ENCODE data around the gene CAPN2.

CAPN2 gene

DNA sequence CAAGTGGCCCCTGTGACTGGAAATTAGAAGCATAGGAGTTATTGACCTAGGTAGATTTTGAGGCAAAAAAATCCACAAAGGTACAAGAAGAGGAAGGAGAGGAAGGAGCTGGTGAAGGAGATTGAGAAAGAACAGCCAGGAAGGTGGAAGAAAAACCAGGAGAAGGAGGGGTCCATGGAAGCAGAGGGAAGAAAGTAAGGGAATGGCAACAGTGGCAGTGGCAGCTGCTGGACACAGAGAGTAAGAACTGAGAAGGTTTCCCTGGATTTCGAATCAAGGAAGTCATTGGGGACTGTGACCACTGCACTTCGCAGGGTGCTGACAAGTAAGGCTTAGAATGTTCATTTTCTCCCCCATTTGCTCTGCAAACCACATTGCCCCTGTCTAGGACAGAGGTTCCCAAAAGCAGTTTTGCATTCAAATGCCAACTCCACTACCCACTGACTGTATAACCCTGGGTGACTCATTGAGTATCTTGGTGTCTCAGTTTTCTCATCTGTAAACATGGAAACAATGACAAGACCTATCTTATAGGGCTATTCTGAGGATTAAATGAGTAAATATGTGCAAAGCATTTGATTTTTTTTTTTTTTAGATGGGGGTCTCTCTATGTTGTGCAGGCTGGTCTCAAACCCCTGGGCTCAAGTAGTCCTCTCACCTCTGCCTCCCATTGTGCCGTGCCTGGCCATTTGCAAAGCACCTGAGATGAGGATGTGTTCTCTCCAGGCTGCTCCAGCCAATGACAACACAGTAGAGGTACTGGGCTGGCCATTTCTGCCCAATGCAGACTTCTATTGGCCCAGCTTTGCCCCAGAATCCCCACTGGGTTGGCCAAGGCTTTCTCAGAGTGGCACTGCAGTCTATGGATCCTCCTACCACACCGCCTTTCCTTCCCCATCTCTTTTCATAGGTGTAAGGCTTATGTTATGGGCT, 9.3 kb upstream of the CAPN2 start:
- peak; percentile 67 for DNase-seq

DNA sequence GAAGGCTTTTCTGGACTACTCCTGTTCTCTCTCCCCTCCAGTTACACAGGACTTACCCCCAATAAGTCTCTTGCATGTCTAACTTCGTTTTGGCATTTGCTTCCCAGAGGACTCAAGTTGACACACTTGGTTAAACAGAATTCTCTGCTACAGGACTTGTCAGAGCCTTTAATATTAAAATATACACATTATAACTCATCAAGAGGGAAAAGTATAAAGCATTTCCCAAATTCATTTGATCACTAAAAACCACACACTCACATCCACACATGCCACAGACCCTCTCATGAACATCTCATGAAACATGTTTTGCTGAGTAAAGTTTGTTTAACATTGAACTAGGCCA, 8.7 kb upstream of the CAPN2 start:
- no peak for DNase-seq

DNA sequence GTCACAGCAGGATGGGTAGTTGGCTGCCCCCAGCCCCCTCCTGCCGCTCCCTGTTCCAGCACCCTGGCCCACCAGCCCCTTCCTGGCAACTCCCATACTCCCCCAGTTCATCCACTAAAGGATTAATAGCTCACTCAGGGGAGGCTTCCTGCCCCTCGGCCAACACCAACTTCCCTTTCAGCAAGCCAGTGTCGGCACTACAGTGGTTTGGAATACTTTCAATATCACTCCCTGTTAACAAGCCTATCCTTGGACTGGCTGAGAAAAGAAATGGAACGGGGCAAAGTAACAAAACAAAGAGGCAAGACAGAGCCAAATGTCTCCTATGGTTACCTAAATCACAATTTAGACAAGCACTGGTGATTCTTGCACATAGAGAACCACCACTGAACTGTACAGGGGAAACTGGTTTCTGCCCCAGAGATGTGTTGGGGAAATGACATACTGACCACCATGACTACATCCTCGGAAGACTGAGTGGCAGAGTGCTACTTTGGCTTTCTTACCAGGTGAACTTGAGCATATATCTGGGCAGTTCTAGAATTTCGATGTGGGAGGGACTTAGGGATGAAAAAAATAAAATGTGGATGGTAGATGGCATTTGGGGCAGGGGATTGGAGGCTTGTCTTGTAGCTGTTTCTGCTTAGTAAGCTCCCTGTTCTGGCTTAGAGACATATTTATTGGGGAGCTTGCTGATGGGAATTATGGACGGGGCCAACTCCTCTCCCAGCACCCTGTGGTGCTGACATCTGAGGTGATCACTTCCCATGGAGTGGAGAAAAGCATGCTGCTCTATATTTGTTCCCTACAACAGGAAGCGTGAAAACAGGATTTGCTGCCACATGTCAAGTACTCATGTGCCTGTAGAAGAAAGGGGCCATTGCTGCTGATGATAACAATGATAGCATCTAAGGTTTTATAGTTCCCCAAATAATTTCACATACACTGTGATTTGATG, 7.1 kb upstream of the CAPN2 start:
- DNase-seq, result peak; percentile 62

DNA sequence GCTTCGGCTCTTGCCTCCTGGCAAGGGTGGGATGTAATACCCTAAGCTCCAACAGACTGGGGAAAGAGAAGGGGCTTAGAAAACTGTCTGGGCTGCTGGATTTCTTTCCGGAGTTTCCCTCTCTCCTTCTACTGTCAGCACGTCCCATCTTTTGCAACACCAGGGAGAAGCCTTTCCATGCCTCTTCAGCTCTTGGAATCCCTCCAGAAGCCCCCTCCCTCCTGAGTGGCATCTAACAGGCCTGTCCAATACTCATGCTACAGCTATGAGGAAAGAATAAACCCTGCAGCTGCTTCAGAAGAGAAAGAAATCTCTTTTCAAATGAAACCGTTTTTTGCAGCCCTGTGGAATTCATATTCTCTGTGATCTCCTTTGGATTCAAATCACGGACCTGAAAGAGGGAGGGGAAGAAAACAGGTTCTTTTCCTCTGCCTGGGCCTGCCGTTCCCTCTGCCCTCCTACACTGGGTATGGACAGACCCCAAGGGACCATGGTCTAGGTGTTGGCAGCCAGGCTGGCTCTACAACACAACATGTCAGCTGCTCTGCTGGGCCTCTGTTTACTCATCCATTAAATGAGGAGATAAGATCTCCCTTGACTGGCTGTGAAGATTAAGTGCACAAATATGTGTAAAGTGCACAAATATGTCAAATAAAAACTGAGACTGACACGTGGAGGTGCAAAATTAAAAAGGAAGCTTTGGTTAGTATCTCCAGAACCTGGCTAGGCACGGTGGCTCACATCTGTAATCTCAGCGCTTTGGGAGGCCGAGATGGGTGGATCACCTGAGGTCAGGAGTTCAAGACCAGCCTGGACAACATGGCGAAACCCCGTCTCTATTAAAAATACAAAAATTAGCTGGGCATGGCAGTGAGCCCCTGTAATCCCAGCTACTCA, 6.0 kb upstream of the CAPN2 start:
- peak; percentile 66 for DNase-seq

DNA sequence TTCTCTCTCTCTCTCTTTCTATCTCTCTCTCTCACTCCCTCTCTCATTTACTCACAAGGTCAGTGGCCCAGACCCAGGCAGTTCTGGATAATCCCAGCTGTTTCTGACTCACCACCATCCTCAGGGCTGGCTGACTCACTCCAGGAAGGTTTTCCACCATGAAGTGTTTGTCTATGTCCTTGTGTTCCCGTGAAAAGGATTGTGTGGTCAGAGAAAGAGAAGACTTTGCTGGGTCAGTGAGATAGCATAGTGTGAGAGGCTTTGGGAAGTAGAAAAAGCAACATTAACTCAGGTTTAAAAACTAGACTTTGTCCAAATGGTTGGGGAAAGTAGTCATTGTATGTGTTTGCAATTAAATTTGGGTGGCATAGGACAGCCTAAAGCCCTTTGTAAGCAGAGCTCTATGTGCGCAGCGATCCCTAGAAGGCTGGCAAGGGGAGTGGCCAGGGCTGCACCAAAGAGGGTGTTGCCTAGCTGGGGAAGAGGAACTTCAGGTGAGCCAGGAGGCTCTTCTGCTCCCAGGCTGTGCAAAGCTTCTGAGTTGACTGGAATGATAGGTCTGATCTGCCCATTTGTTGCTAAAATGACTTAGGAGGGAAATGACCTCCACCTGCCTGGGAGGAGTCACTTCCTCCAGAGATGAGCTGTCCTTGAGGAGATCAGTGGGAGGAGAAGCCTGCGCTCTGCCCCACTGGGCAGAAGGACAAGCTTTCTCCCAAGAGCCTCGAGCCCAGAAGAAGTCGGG, 4.9 kb upstream of the CAPN2 start:
- peak; percentile 99 for DNase-seq

DNA sequence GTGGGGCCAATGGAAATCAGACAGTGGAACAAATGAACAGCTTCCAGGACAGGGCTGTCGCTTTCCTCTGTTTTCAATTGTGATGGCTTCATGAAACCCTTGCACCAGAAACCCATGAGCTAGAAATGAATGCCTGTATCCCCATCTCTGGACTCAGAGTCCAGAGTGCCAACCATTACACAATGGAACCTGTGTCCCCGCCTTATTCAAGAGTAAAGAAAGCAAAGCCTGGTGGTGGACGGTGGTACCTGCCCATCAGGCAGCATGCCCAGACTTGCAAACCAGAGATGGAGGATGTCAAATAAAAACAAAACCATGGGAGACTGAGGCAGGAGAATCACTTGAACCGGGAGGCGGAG, 4.4 kb upstream of the CAPN2 start:
- DNase-seq, result no peak

DNA sequence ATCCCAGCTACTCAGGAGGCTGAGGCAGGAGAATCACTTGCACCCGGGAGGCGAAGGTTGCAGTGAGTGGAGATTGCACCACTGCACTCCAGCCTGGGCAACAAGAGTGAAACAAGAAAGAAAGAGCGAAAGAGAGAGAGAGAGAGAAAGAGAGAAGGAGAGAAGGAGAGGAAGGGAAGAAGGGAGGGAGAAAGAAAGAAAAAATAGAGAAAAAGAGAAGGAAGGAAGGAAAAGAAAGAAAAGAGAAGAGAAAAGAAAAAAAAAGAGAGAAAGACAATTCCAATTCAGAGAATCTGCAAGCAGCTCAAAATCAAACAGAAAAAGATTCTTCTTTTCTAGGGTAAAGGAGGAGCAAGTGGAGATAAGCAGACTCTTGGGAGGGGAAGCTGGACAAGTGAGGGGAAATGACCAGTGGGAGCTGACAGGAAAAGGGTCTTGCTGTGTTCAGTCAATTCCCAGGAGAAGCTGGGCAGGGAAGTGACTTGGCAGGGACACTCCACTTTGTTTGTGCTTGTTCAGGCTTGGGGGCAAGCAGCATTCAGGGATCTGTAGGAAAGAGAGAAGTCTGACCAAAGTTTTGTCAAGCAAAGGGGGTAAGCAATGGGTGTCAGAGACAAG, 3.6 kb upstream of the CAPN2 start:
- DNase-seq, result no peak

DNA sequence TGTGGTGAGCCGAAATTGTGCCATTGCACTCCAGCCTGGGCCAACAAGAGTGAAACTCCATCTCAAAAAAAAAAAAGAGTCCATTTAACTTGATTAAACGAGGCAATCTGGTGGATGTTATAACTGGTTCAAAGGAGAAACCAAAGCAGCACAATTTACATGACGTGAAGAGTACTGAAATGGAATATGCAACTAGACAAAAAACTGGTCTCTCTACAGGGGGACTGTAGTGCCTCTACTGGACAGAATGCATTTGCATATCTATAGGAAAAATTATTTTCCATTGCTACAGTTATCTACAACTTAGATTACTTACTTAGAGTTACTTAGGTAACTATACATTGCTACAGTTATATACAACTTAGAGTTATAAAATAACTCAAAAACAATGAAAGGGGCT, 2.7 kb upstream of the CAPN2 start:
- DNase-seq, result no peak

DNA sequence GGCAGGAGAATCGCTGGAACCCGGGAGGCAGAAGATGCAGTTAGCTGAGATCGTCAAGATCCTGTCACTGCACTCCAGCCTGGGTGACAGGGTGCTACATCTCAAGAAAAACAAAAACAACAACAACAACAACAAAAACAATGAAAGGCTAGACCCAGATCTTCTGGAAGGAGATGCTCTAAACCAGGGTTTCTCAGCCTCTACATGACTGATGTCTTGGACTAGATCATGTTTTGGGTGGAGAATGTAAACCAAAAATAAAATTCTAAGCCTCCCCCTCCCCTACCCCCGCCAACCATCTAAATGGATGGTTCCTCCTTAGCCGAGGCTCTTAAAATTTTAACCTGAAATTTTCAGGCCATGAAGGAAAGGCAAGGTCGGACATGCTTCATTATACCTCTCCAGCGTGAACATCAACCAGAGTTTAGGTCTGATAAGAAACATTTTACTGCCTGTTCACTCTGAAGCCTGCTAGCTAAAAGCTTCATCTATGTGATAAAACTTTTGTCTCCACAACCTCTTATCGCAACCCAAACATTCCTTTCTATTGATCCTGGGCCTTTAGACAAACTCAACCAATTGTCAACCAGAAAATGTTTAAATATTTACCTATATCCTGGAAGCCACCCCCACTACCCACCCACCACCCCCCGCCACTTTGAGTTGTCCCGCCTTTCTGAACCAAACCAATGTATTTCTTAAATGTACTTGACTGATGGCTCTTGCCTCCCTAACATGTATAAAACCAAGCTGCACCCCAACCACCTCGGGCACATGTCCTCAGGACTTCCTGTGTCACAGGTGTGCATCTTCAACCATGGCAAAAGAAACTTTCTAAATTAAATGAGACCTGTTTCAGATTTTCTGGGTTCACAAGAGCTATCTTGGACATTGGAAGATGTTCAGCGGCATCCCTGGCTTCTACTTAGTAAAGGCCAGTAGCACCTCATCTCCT, 1.9 kb upstream of the CAPN2 start:
- no peak for DNase-seq

DNA sequence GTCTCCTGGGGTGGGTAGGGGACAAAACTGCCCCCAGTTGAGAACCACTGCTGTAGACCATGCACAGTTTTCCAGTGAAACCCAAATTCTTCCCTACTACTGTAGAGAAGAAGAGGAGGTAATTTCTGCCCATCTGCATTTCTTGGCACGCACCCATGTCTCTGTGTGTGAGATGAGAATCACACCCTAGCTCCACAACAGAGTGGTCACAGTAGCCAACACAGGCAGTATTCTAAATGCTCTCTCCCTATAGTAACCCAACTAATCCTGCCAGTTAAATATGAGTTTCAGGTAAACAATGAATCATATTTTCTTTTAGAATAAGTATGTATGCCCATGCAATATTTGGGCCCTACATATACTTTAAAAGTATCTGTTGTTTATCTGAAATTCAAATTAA, 1.2 kb upstream of the CAPN2 start:
- DNase-seq, result peak; percentile 22

DNA sequence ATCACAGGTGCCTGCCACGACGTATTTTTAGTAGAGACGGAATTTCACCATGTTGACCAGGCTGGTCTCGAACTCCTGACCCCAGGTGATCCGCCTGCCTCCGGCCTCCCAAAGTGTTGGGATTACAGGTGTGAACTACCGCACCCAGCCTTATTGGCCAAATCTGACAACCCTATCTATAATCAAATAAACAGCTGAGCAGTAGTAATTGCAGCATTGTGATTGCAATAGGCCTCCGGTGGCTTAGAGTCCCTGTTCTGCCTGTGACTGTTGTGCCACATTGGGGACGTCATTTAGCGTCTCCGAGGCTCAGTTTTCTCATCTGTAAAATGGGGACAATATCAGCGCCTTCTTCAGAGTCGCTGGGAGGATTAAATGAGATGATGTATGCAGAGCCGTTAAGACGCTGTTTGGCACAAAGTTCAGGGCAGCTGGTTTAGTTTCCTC, 569 bp upstream of the CAPN2 start:
- no peak for DNase-seq

DNA sequence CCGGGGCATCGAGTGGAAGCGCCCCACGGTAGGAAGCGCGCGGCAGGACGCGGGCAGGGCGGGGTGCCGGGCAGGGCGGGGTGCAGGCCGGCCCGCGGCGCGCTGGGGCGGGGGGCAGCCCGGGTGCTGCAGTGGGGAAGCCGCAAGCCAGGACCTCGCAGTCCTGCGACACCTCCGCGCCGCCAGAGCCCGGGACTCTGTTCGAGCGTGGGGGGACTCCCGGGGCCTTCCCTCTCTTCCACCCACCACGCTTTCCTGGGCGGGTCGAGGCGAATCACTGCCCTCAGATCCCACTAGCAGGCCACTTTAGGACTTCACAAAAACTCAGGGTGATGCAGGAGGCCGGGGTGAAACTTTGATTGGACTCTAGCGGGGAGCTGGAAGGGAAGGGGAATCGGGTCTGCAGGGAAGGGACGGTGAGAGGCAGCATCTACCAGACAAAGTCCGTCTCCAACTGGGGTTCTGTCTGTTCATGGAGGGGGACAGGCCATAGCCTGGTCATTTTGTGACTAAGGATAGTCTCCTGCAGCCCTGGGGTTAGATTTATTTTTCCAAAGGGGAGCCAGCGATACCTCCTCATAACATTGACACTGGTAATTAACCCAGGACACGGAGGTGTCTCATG, 623 bp downstream of the CAPN2 start:
- DNase-seq, result no peak

DNA sequence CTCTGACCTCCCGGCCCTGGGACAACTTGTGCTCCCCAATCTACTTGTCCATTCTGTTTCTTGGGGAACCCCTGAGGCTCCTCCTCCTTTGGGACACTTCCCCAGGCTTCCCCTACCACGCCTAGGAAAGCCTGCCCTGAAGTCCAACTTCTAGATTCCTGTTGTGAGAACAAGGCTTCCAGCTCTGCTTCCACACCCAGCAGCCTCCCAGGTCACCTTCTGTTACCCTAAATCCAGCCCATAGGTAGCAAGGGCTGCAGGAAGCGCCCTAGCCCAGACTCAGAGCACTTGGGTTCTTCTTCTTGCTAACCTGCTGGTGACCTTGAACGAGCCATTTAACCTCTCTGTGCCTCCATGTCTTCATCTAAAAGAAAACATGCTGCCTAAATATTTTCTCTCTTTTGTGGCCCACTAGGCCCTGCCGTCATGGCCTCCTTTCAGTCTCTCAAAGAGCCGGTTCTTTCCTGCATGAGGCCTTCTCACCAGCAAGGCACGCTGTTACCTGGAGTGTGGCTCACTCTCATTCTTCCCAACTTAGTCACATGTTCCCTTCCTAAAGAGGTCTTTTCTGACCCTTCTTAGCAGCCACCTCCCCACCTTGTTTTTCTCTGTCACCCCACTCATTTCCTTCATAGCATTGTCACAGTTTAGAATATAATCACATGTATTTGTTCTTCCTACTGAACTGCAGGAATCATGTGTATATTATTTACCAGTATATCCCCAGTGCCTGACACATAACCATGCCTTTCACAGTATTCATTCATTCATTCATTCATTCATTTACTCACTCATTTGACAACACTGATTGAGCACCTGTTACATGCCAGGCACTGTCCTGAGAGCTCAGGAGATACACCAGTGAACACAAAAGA, 1.4 kb downstream of the CAPN2 start:
- DNase-seq, result peak; percentile 51

DNA sequence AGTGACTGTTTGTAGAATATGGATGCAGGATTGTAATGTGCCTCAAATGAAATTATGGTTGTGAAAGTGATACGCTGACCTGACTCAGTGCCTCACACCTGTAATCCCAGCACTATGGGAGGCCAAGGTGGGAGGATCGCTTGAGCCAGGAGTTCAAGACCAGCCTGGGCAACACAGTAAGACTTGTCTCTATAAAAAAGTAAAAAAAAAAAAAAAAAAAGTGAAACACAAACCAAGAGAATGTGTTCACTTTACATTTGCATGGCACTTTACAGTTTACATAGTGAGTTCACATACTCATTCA, 2.0 kb downstream of the CAPN2 start:
- no peak for DNase-seq

DNA sequence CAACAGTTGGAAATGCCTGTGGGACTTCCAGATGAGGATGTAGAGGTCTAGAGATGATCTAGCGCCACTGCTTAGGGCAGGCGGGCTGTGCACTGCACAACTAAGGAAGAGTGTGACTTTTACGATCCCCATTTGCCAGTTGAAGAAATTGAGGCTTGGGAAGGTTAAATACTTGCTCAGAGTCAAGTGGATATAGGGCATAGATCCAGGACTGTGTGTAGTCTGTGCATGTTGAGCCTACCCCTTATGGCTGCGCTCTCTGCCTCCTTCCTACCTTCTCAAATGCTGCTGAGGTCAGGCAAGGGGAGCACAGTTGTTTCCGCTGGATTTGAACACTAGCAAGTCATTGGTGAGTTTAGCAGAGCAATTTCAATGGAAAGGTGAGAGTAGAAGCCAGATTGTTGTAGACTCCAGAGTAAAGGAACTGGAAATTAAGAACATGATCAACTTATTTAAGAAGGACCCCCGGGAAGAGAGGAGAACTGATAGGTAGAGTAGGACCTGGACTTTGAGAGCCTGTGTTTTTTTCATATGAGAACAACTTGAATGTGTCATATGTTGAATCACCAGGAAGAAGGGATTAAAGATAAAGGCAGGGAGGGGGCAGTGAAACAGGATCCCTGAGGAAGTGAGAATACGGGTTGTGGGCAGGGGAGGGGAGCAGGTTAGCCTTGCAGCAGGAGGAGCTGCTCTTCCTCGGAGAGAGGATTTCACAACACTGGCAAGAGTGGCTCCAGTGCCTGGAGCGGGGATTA, 2.7 kb downstream of the CAPN2 start:
- peak; percentile 73 for DNase-seq

DNA sequence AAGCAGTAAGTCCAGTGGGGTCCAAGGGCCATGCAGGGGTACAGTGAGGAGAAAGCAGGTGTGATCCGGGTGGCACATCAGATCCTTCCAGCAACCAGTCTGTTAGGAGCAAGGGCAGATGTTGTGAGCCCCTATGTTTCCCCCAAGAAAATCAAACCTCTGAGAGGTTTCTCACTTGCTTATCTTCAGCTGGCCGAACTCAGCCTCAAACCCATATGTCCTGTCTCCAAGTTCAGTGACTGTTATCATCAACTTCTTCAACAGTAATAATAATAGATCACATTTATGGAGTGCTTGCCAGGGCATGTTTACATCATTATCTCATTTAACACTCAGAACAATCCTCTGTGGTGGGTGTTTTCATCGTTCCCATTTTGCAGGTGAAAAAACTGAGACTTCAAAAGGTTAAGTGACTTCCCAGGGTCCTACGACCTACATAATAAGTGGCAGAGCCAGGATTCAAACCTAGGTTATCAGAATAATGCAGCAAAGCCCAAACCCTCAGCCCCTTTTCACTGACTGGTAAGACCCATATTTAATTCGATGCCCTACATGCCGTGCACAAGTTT, 3.3 kb downstream of the CAPN2 start:
- no peak for DNase-seq

DNA sequence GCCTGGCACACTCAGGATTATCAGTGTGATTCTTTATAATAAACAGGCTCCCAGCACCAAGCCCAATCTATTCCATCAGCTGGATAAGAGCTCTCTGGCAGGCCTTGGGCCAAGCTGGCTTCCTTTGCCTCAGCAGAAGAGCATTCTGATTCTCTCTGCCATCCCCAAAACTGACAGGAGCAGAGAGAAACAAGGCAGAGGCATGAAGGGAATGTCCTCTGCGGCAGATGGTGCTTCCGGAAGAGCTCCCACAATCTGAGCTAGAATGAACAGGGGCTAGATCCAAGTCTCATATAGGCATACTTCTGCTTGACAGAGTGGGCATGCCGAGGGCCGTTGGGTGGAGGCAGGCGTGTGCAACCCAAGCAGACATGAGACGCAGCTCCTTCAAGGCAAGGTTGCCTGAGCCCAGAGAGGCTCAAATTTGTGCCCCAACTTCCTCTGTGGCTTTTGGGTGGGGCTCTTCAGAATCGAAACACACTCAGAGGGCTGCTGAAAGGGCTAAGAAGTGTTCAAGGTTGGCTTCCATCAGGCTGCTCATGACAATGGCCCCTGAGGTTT, 4.0 kb downstream of the CAPN2 start:
- DNase-seq, result no peak

DNA sequence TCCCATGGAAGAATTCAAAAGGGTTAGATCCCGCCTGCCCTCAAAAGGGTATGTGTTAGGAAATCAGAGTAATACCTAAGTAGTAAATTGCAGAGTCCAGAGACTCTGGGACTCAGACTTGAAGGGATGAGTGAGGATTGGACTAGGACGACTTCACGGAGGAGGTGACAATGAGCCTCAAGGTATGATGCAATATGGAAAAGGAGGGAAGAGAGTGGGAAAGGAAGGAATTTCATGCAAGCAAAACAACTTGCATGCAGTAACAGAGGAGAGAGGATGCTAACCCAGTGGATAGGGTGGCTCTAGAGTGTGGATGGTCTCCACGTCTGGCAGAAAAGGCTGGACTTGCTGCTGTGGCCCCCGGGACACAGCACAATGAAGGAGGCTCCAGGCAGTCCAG, 4.8 kb downstream of the CAPN2 start:
- DNase-seq, result no peak

Measured in kidney glomerular epithelial cell (primary cell).